ENCODE results near the gene FAM162A.

DNA sequence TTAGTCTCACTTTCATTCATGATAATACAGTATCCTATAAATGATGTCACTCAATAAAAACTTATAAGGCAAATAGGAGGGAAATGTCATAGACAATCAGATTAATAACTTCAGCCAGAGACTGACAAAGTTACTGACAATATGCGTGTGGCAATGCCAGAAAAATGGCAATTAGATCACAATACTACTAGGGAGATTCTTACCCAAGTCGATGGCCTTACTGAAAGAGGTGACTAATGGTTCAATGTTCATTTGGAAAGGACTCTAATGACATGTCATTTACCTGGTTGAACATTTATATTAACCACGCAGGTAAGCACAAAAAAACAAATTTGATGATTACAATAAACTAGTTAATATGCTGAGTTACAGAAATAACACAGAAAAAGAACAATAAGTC, 77.8 kb downstream of the FAM162A start:
- TF ChIP-seq, protein P1, sequence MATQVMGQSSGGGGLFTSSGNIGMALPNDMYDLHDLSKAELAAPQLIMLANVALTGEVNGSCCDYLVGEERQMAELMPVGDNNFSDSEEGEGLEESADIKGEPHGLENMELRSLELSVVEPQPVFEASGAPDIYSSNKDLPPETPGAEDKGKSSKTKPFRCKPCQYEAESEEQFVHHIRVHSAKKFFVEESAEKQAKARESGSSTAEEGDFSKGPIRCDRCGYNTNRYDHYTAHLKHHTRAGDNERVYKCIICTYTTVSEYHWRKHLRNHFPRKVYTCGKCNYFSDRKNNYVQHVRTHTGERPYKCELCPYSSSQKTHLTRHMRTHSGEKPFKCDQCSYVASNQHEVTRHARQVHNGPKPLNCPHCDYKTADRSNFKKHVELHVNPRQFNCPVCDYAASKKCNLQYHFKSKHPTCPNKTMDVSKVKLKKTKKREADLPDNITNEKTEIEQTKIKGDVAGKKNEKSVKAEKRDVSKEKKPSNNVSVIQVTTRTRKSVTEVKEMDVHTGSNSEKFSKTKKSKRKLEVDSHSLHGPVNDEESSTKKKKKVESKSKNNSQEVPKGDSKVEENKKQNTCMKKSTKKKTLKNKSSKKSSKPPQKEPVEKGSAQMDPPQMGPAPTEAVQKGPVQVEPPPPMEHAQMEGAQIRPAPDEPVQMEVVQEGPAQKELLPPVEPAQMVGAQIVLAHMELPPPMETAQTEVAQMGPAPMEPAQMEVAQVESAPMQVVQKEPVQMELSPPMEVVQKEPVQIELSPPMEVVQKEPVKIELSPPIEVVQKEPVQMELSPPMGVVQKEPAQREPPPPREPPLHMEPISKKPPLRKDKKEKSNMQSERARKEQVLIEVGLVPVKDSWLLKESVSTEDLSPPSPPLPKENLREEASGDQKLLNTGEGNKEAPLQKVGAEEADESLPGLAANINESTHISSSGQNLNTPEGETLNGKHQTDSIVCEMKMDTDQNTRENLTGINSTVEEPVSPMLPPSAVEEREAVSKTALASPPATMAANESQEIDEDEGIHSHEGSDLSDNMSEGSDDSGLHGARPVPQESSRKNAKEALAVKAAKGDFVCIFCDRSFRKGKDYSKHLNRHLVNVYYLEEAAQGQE (IDR thresholded peaks at IDR 0.05; ENCODE audit: insufficient read depth in 1 of 2, low read depth in 2 of 2, low read length in 2 of 2): no peak
- no peak for TF ChIP-seq POLR2AphosphoS5 (IDR thresholded peaks at IDR 0.05; ENCODE audit: low read depth, low read length)
- no peak for TF ChIP-seq SIN3A (IDR thresholded peaks at IDR 0.05; ENCODE audit: borderline replicate concordance, insufficient read depth, low read length)
- TF ChIP-seq TAF1 (IDR thresholded peaks at IDR 0.05; ENCODE audit: borderline replicate concordance, insufficient read depth, low read length): no peak
- no peak for TF ChIP-seq FOXP2 (optimal IDR thresholded peaks at IDR 0.05; ENCODE audit: borderline replicate concordance, extremely low read depth, extremely low read length, insufficient read depth)
